Iris pigment epithelial cell (primary cell): ENCODE results near the gene PXYLP1.

ENCODE experiments used
- DNase-seq: peaks from one replicate; pipeline ENCODE4 v3.0.0-alpha.2; 2011; ENCODE audit warnings: low read depth

The PXYLP1 gene

GRCh38 chr3:141272906-141273662, 41.5 kb downstream of the PXYLP1 start:
- DNase-seq, result no peak

- DNase-seq, result no peak
These were observed 42.2 kb downstream of the PXYLP1 start for GRCh38 chr3:141273700-141274410.

GRCh38 chr3:141274411-141275031, 42.9 kb downstream of the PXYLP1 start:
- no peak for DNase-seq

- DNase-seq, result peak; percentile 83
These were observed 43.4 kb downstream of the PXYLP1 start for GRCh38 chr3:141275032-141275422.

- DNase-seq, result peak; percentile 66
These were observed 43.9 kb downstream of the PXYLP1 start for GRCh38 chr3:141275511-141275910.

- peak; percentile 89 for DNase-seq
These were observed 44.3 kb downstream of the PXYLP1 start for GRCh38 chr3:141275973-141276372.

GRCh38 chr3:141276398-141276797, 44.8 kb downstream of the PXYLP1 start:
- DNase-seq, result peak; percentile 26

- no peak for DNase-seq
These were observed 45.8 kb downstream of the PXYLP1 start for GRCh38 chr3:141277451-141277850.

- DNase-seq, result peak; percentile 53
These were observed 46.8 kb downstream of the PXYLP1 start for GRCh38 chr3:141278196-141279076.

- peak; percentile 37 for DNase-seq
These were observed 47.7 kb downstream of the PXYLP1 start for GRCh38 chr3:141279077-141279967.

- DNase-seq, result peak; percentile 50
These were observed 48.5 kb downstream of the PXYLP1 start for GRCh38 chr3:141280086-141280485.

GRCh38 chr3:141280690-141281089, 49.1 kb downstream of the PXYLP1 start:
- no peak for DNase-seq

GRCh38 chr3:141285570-141285969, 53.9 kb downstream of the PXYLP1 start:
- DNase-seq, result no peak

GRCh38 chr3:141286856-141287255, 55.2 kb downstream of the PXYLP1 start:
- no peak for DNase-seq

- no peak for DNase-seq
These were observed 55.7 kb downstream of the PXYLP1 start for GRCh38 chr3:141287326-141287725.

GRCh38 chr3:141288336-141288990, 56.8 kb downstream of the PXYLP1 start:
- no peak for DNase-seq

GRCh38 chr3:141289228-141289772, 57.7 kb downstream of the PXYLP1 start:
- DNase-seq, result no peak

- no peak for DNase-seq
These were observed 60.1 kb downstream of the PXYLP1 start for GRCh38 chr3:141291559-141292355.

GRCh38 chr3:141292356-141293058, 60.9 kb downstream of the PXYLP1 start:
- DNase-seq, result no peak
